ENCODE results near the gene SPI1.
"Not testable (repeated sequence)": the region's sequence is repeated elsewhere in the genome, so short reads cannot be mapped to it uniquely, and the experiment has no call there.

The SPI1 gene

DNA sequence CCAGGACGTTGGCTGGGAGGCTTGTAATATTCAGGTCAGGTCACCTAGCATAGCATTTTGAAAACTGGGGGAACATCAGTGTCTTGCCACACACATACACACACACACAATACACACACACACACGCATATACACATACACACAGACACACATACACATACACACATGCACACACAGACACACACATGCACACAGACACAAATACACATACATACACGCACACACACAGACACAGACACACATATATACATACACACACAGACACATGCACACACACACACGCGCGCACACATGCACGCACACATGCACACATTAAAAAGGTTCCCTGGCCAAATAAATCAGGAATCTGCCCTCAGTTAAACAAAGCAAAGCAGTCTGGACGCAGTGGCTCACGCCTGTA, 38.3 kb downstream of the SPI1 start:
- DNase-seq (ENCODE audit: low read depth), result no peak

DNA sequence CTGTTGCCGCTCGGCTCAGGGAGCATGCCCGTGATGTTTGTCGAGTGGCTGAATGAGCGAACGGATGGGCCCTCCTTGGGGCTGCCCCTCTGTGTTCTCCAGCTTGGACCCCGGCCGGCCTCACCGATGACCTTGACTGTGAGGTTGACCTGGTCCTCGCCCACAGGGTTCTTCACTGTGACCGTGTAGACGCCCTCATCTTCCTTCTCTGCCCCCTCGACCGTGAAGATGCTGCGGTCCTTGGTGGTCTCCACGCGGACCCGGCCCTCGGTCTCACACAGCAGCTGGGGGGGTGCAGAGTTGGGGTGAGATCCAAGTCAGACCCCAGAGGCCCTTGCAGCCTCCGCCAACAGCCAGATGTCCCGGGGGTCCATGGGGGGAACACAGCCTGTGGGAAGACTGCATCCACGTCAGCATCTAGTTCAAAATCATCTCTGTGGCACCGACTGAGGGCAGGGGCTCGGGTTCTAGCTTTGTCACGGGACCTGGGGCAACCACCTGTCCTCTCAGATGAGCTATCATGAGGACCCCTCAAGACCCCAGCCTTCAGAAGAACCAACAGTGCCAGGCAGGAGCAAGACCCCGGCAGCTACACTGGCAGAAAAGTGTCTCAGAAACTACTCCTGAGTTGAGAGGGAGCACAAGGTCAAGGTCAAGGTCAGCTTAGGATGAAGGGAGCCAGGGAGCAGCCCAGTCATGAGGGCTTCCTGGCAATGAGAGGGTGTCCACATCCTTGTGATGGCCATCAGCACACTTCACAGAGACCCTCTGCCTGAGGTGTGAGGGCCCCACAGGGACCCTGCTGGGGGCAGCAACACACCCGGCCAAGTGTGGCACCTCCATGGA, 39.7 kb downstream of the SPI1 start:
- DNase-seq (ENCODE audit: low read depth), result no peak

DNA sequence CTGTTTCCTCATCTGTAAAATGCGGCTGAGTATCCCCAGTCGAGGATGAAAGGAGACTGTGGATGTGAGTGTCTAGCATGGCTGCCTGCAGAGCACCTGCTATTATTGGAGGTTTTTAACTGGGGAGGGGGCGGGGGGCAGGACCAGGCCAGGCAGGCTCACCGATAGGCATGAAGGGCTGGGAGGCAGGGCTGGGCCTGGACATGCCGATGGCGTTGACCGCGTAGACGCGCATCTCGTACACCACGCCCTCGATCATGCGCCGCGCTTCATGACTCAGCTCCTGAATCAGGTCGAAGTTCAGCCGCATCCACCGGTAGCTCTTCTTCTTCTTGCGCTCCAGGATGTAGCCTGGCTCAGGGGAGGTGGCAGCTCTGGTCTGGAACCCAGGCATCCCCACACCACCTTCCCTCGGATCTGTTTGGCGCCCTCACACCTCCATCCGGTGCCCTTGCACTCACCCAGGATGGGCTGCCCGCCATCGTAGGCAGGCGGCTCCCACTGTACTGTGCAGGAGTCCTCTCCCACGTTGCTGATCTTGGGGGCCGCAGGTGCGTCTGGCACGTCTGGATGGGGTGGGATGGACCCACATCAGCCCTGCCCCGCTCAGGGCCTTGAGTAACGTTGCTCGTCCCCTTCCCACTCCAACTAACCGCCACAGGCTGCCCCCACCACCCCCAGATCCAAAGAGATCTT, 41.0 kb downstream of the SPI1 start:
- DNase-seq (ENCODE audit: low read depth), result no peak

DNA sequence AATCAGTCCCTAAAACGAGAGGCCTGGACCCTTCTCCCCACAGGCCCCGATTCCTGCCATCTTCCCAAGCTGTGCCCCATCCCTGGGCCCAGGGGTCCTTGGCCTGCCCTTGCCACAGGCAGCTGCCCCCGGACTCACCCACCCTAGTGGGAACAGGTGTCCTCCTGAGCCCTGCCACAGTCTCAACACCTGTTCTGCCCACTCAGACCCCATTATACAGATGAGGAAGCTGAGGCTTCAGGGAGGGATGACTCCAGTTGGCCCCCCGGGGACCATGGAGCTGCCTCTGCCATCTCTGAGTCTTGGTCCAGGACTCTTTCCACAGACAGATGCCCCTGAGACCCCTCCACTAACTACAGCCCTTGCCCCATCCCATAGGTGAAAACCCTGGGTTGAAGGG, 41.8 kb downstream of the SPI1 start:
- DNase-seq (ENCODE audit: low read depth), result no peak

DNA sequence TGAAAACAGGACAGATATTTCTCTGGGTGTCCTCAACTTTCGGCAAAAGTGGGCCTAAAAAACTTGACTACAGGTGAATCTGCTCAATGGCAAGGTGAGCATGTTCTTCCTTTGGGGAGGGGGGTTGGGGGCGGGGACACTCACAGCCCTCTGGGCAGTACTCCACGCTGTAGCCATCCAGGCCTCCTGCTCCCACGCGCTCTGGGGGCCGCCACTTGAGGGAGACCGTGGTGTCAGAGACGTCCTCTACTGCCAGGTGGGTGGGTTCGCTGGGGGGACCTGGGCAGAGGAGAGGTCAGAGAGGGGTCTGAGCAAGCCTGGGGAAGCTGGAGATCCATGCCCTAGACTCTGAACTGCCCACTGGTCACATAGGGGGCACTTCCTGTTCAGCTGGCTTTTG, 42.6 kb downstream of the SPI1 start:
- DNase-seq (ENCODE audit: low read depth), result no peak

DNA sequence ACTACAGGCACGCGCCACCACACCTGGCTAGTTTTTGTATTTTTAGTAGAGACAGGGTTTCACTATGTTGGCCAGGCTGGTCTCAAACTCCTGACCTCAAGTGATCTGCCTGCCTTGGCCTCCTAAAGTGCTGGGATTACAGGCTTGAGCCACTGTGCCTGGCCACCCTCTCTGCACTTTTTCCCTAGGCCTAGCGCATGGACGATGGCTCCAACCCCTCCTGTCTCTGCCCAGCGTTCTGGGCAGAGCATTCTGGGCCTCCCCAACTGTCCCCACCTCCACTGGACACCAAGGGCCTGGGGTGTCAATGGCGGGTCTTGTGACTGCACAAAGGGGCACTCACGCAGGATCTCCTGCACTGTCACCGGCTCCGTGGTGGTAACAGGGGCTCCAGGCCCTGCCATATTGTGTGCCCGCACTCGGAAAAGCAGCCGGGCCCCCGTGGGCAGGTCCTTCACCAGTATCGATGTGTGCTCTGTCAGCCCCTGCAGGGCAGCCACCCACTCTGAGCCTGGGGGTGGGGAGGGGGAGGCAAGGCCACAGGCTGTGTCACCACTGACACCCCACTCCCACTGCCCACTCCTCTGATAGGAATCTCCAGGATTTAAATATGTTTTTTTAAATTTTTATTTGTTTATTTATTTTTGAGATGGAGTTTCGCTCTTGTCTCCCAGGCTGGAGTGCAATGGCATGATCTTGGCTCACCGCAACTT, 43.5 kb downstream of the SPI1 start:
- not testable (repeated sequence) for DNase-seq (ENCODE audit: low read depth)

DNA sequence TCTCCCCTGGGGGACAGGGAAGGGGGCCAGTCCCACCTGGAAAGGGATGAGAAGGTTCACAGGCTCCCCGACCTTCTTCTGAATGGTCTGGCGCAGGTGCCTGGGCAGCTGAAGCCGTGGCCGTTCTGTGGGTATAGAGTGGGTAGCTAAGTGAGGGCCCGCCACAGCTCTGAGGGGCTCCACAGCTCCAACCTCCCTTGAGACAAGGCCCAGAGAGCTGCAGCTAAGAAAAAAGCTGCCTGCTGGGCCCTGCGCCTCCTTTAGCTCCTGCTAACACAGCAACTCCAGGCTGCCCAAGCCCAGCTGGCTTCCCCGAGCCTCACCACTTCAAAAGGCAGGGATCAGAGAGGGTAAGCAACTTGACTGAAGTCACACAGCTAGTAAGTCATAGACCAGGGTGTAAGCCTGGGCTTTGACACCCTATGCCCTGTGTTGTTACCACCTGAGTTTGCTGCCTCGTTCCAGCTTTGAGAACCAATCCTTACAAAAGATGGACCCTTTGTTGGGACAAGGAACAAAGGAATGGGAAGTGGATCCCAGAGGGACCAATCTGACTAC, 44.4 kb downstream of the SPI1 start:
- DNase-seq (ENCODE audit: low read depth), result no peak

DNA sequence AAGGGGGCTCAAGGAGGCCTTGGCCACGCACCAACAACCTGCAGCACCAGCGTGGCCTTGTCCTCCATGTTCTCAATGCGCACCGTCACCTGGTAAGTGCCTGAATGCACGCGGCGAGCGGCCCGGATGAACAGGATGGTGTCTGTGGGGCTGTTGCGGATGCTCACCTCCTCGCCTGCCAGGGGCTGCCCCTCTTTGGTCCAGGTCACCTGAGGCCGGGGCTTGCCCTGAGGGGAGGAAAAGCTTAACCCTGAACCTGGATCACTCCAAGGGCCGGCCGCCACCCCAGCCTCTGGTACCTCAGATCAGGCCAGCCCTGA, 44.9 kb downstream of the SPI1 start:
- no peak for DNase-seq (ENCODE audit: low read depth)

DNA sequence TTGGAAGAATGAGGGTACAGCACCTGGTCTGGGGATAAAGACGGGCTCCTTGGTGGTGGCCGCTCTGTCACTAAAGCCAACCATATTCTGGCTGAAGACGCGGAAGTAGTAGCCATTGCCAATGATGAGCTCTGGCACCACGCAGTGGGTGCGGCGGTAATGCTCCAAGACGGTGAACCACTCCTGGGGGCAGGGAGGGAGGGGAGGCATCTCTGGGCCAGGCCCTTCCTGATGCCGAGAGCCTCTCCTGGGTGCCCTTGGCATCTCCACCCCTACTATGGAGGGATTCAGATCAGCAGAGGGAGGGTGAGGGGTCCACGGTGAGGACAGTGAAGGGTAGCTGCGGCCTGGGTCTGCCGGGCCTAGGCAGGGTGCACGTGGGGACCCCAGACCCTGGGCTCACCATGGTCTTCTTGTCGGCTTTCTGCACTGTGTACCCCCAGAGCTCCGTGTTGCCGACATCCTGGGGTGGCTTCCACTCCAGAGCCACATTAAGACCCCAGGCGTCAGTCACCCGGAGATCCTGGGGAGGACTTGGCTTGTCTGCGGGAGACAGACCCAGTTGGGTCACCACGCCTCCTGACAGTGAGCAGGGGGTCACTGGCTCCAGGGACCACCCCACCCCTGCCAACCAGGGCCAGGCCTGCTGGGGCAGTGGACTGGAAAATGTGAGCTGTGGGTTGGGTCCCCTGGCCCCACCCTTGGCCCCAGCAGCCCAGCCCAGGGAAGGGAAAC, 45.4 kb downstream of the SPI1 start:
- no peak for DNase-seq (ENCODE audit: low read depth)

DNA sequence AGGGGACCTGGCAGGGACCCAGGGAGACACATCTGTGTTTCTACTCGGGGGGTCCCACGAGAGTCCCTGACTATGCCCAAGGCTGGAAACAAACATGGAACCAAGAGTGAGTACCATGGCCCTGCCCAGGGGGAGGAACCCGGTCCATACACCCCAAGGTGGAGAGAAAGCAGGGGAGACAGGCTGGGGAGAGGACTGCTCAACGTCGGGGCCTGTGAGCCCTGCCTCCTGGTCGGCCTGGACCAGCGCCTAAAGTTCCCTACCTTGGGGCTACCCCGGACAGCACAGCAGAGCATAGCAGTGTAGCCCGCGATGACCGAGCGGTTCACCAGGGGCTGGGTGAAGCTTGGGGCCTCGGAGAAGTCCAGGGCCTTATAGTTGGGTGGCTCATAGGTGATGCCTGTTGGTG, 46.0 kb downstream of the SPI1 start:
- no peak for DNase-seq (ENCODE audit: low read depth)

DNA sequence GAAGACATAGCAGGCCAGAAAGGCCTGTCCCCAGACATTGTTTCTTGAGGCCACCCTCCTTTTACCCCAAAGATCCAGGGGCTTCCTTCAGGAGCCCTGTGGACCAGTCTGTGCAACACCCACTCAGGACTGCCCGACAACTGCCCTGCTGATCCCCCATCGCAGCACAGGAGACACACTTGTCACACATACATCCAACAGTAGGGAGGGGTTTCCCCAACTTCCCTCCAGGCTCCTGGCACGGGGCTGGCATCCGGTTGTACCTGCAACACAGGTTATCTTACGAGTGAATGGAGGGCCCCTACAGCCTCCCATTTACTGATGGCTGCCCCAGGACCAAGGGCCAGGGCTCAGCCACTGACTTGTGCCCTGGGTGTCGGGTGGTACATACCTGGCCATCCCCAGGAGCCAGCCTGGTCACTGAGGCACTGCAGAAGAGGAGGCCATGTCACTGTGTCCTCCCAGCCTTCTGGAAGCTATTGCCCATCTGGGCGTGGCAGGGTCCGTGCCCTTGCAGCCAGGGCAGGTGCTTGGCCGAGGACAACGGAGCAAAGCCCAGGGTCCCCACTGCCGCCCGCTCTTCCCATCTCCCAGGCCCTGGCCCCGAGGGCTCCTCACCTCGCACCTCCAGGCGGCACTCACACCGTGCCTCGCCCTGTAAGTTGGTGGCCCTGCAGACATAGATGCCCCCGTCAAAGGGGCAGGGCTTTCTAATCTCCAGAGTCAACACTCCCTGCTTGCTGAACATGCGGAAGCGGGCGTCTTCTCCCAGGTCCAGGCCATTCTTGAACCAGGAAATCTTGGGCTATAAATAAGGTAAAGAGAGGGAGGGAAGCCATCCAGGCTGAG, 46.7 kb downstream of the SPI1 start:
- no peak for DNase-seq (ENCODE audit: low read depth)

DNA sequence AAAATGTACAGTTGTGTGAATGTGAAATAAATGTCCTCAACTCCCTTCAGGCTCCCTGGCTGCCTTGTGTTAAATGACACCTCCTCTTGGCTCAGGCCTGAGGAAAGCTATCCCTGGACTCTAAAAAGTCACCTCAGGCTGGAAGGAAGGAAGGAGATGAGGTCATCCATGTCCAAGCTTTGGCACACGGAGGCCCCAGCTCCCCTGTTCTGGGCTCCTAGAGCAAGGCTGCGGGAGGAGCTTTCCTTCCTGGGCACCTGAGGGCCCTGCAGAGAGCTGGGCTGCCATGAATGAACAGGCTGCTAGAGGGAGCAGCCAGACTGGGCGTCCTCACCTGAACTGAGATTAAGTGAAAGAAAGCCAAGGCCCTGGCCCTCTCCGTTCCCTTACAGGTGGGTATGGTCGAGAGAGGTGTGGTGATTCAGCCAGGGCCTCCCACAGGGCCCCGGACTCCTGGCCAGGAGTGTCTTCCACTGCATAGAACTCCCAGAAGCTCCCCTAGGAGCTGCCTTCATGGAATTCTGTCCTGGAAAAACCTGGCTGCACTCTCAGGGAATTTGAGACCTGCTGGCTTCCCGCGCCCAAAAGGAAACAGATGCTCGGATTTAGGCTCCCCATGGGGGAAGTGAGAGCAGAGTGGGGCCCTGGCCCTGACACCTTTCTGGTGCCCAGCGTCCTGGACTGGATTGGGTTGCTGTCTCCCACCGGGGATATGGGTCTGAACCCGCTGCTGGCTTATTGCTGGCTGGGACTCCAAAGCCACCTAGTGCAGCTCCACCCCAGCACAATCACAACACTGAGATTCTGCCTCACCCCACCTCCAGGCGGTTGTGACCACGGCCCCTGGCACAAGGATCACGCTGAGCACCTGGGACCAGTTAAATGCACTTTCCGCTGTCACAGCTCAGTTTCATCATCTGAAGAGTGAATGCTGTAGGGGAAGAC, 48.1 kb downstream of the SPI1 start:
- no peak for DNase-seq (ENCODE audit: low read depth)

DNA sequence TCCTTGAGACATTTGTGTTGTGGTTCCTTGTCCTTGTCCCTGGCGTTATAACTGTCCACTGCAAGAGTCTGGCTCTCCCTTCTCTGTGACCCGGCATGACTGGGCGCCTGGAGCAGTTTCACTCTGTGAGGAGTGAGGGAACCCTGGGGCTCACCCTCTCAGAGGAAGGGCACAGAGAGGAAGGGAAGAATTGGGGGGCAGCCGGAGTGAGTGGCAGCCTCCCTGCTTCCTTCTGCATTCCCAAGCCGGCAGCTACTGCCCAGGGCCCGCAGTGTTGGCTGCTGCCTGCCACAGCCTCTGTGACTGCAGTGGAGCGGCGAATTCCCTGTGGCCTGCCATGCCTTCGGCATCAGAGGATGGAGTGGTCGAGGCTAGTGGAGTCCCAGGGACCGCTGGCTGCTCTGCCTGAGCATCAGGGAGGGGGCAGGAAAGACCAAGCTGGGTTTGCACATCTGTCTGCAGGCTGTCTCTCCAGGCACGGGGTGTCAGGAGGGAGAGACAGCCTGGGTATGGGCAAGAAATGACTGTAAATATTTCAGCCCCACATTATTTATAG, 48.8 kb downstream of the SPI1 start:
- DNase-seq (ENCODE audit: low read depth), result no peak

DNA sequence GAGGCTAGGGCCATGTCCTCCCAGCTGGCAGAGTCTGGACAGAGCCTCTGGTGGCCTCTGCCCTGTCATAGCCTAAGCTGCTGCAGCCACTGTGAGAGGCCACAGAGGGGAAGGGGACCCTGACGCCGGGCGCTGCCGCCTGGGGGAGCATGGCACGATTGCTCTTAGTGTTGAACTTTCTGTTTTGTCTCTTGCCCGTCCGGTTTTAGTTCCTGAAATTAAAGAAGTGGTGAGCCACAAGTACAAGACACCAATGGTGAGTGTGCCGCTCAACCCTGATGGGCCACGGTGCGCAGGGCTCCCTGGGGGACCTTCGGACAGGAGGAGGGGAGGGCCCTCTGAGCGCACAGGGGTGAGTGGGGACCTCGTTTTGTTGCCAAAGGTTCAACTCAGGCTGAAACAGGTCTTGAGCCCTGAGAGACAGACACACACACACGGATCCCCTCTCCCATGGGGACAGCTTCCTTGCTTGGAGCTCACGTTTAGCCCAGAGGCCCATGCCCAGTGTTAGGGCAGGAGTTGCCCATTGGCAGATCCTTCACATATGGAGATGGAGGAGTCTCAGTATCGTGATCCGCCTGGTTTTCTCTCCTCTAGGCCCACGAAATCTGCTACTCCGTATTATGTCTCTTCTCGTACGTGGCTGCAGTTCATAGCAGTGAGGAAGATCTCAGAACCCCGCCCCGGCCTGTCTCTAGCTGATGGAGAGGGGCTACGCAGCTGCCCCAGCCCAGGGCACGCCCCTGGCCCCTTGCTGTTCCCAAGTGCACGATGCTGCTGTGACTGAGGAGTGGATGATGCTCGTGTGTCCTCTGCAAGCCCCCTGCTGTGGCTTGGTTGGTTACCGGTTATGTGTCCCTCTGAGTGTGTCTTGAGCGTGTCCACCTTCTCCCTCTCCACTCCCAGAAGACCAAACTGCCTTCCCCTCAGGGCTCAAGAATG, 49.6 kb downstream of the SPI1 start:
- no peak for DNase-seq (ENCODE audit: low read depth)

DNA sequence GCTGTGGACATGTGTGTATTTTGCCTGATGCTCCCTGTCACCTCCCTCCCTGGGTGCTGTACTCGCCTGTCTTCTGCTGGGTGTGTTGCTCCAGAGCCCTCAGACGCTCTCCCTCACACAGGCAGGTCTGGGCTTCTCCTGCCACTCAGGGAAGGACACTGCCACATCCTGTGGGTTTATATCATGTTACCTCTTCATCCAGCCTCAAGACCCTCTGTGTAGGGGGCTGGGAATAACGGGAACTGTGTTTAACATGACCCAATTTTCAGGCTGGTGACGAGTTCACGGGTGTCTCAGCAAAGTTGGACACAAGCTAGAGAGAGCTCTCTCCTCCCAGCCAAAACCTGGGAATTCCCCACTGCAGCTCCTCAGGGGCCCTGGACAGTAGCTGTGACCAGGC, 50.4 kb downstream of the SPI1 start:
- DNase-seq (ENCODE audit: low read depth), result no peak

DNA sequence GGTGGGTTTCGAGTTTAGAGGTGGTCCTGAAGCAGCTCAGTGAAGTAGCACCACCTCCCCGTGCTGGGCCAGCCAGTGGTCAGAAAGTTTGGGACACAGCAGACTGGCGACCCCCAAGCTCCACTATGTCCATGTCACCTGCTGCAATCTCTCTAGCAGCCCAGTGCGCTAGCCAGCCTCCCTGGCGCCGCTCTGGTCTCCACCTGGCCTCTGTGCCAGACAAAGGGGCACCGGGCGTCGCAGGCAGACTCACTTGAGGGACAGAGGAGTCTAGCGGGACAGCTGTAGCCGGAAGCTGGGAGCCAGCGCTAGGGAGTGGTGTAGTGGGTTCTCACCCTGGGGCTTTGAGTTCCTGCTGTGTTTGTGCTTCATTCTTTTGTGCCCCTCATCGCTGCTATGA, 51.3 kb downstream of the SPI1 start:
- DNase-seq (ENCODE audit: low read depth), result no peak

DNA sequence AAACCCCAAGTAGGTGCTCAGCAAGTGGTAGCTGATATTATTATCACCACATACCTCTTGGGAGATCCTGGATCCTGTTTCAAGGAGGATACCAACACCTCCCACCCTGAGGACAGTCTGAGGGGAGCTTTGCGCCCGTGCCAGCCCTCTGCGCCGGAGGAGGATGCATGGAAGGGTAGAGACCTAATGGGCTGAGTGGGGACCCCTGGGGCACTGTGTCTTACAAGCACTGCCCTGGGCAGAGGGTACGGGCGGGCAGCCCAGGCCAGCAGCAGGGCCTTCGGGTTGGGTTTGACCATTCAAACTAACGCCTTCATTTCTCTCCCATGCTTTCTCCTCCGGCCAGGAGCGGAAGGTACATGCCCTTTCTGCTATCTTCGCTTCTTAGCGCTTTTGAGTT, 52.1 kb downstream of the SPI1 start:
- DNase-seq (ENCODE audit: low read depth), result no peak

DNA sequence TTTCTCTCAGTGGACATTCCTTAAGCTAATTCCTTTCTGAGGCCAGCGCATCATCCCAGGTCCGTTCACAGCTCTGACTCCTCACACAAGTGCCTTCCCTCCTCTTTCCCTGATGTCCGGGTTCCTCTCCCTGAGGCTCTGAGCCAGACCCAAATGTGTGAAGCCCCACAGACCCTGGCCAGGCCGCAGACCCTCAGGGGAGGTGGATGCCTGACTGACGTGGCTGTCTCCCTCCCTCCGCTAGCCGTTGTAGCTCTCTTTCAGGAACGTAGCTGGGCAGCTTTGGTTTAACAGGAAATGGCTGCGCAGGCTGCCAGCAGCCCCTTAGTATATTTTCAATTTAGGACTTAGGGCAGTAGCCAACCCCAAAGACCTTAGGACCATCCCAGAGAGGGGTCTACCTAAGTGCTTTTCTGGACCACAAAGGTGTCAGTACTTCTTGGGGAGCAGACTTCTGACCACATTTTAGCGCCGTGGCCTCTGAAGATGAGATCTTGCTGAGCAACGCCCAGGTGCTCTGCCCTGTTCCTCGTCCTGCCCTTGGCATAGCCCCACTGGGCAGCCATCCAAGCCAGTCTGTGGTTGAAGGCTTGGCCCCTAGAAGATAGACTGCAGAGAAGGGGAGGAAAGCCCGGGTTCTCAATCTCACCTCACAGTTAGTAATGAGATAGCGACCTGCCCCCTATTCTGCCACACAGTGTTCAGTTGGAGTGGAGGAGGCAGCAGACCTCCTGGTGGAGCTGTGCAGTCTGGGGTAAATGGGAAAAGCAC, 52.9 kb downstream of the SPI1 start:
- DNase-seq (ENCODE audit: low read depth), result no peak
